ENCODE data around the gene ZFHX3.

Gene ZFHX3

DNA sequence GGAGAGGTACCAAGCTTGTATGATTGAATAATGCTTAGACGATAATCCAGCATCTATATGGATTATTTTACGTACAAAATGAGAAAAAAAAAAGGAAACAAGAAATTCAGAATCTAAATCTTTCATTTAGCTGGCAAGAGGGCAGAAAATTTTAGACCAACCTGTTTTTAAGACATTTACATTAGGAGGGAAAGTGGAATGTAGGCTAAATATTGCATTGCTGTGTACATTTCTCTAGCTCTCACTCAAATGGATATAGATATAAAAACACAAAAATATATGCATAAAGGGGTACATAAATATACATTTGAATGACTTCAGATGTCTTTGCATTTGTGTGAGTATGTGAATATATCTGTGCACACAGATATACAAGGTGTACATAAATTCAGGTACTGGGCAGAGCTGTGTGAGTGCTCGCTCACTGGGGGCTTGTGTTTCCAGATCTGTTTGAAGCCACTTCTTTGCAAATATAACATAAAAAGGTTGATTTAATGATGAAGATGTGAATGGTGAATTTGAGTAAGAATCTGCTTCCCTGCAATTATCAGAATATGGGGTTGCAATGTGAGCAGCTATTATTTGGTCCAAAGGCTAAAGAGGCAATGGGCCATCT, 14.2 kb upstream of the ZFHX3 start:
- Mint-ChIP-seq H3K36me3 (no peaks in the 10 kb centered on the region), H3K27me3 (peaks cover 44% of the 10 kb centered on the region), H3K27ac (peak overlapping the region; percentile 53), H3K4me1 (peaks cover 36% of the 10 kb centered on the region), H3K4me3 (no peak overlapping the region), H3K9me3 (no peaks in the 10 kb centered on the region)

DNA sequence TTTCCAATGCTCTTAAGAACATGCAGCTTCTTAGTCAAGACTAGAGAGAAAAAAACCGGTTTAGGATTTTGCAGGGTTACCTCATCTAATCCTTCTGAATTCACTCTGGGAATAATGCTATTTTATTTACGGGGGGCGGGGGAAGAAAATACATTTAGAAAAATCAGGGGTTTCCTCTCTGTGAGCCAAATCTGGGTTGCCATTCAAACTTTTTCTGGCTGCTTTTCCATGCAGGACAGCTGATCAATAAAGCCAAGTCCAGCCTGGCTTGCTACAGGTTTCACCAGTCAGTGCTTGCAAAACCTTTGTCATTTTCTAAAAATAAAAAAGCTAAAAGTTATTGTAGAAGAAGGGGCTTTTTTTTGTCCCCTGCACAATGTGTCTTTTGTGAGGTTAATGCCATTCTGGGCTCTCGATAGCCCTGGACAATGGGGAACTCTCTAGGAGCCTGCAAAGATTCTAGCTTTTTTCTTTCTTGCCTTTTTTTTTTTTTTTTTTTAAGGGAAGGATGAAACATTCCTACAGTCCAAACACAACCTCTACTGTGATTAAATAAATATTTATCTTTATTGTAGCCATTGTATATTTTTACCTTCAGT, 13.1 kb upstream of the ZFHX3 start:
- Mint-ChIP-seq H3K4me1 (peaks cover 47% of the 10 kb centered on the region), H3K4me3 (no peak overlapping the region), H3K27ac (no peak overlapping the region), H3K36me3 (no peaks in the 10 kb centered on the region), H3K27me3 (peaks cover 49% of the 10 kb centered on the region), H3K9me3 (no peaks in the 10 kb centered on the region)

DNA sequence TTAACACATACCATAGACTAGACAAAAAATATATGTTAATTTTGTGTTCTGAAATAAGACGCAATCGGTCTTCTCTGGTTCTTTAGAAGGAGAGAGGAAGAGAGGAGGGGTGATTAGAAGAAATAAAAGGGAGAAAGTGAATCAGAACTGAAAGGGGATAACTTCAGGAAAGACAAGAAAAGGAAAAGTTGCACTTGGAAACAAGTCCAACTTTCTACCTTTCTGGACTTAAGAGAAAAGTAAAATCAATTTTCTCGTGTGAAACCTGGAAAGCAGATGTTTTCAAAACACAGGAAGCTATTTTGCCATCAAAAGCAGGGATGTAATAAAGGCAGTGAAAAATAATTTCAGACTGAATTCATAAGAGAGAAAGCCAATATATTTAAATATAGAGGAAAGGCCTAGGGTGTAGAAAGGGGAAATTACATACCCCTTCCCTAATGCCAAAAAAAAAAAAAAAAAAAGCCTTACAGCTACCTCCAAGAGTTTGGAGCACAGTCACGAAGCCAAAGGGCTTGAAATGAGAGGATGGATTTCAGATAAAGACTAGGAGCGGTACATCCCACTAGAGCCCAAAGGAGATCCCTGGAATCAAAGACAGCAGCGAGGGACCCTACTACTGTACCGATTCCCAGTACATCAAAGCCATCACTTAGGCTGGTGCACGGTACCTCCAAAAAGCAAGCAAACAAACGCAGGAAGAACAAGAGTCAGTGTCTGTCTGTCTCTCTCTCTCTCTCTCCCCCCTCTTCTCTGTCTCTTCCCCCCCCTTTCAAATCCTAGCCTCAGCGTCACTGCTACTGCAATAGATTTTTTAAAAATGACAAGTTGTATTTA, 12.1 kb upstream of the ZFHX3 start:
- Mint-ChIP-seq H3K36me3 (no peaks in the 10 kb centered on the region), H3K4me1 (peaks cover 54% of the 10 kb centered on the region), H3K27me3 (peaks cover 46% of the 10 kb centered on the region), H3K4me3 (peak overlapping the region; percentile 90), H3K27ac (no peak overlapping the region), H3K9me3 (no peaks in the 10 kb centered on the region)

DNA sequence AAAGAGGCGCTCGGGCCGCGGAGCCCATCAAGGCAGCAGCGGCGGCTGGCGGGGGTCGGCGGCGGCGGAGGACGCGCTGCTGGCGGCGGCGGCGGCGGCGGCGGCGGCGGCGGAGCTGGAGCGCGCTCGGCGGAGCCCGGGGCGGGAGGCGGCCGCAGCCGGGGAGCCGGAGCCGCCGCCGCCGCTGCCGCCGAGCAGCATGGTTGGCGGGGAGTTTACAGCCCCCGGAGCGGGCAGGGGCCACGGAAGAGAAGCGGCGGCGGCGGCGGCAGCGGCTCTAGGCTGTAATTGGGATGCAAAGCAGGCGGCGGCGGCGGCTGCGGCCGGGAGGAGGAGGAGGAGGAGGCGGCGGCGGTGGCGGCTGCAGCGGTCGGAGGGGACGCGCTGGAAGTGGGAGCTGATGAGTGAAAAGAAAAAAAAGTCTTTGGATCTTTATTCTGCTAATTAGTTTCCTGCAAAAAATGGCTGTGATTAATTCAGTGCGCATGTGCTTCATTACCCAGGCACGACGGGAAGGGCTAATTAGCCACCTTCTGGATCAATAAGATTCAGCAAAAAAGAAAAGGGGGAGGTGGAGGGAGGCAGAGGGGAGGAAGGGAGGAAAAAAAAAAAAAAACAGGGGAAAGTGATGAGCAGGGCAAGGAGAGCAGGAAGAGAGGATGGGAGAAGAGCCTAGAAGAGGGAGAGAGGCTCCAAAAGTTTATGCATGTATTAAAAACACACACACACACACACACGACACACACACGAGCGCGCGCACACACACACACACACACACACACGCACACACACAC, 10.9 kb upstream of the ZFHX3 start:
- peaks cover 57% of the 10 kb centered on the region for H3K4me1 Mint-ChIP-seq
- peaks cover 41% of the 10 kb centered on the region for H3K27me3 Mint-ChIP-seq
- H3K27ac Mint-ChIP-seq: no peak overlapping the region

DNA sequence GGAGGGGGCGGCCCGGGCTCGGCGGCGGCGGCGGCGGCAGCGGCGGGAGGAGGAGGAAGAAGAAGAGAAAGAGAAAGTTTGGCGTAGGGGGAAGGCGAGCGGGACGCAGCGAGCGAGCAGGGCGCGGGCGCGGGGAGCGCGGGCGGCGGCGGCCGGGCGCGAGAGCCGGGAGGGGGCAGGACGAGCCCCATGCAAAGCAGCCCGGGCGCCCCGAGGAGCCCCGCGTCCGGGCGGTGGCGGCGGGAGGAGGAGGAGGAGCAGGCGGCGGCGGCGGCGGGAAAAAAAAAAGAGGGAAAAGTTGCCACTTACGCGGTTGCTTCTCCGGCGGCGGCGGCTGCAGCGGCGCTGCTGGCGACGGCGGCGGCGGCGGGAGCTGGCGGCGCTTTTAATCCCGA, 10.3 kb upstream of the ZFHX3 start:
- Mint-ChIP-seq H3K27me3 (peaks cover 36% of the 10 kb centered on the region), H3K4me1 (peaks cover 52% of the 10 kb centered on the region), H3K27ac (no peak overlapping the region), H3K4me3 (peak overlapping the region; percentile 19), H3K9me3 (no peaks in the 10 kb centered on the region), H3K36me3 (no peaks in the 10 kb centered on the region)

More for the DNA sequence above, 10.9 kb upstream of the ZFHX3 start:
- Mint-ChIP-seq H3K36me3 (no peaks in the 10 kb centered on the region), H3K9me3 (no peaks in the 10 kb centered on the region), H3K4me3 (peak overlapping the region; percentile 90)

DNA sequence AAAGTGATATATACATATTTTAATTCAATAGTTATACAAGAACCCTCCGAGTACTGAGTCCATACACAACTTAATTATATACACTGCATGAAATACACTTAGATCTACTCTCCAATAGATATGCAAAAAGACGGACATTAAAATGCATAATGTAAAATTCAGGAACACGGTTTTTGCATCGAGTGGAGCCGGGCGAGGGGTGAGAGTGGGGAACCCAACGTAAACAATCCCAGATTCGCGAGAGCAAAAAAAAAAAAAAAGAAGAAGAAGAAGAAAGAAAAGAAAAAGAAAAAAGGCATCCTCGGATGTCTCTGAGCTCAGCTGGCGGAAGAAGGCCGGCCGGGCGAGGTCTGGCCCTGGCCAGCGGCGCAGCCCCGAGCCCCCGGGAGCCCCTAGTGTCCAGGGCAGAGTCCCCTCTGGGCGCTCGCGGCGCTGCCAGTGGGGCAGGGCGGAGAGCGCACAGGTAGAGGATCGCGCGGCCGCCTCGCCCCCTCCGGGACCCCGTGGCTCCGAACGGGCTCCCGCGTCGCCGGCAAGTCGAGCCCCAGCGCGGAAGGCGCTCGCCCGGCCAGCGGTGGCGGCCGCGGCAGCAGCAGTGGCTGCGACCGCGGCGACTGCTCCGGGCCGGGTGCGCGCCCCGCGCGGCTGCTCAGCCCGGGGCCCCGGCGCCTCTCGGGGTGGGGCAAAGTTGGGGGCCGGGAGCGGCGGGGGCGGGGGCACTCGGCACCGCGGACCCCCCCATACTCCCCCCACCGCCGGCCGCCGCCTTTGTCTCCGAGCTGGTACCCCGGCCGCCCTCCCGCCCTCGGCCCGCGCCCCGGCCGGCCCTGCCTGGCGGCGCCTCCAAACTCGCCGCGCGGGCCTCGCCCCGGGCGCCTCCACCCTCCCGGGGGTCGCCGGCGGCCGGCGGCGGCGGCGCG, 9.6 kb upstream of the ZFHX3 start:
- peak overlapping the region; percentile 56 for H3K27ac Mint-ChIP-seq
- H3K27me3 Mint-ChIP-seq: peaks cover 33% of the 10 kb centered on the region
- no peaks in the 10 kb centered on the region for H3K36me3 Mint-ChIP-seq
- H3K4me3 Mint-ChIP-seq: peak overlapping the region; percentile 91
- no peaks in the 10 kb centered on the region for H3K9me3 Mint-ChIP-seq
- H3K4me1 Mint-ChIP-seq: peaks cover 48% of the 10 kb centered on the region

DNA sequence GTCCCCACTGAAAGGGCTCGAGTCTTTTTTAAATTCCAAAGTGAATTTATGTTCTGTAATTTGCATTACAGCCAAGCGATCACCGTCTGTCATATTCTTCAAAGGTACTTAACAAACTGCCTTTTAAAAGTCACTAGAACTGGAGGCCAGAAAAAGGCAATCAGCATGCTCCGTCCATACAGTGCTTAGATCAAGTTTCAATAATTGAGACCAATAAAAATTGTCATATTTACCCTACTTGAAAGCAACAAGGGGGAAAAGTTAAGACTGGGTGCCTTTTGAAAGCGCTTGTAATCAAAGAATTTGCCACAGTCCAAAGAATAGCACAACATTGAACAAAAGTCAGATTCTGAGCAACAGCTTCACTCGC, 9.0 kb upstream of the ZFHX3 start:
- Mint-ChIP-seq H3K36me3 (no peaks in the 10 kb centered on the region), H3K27me3 (peaks cover 27% of the 10 kb centered on the region), H3K27ac (peak overlapping the region; percentile 56), H3K4me1 (peaks cover 42% of the 10 kb centered on the region), H3K4me3 (peak overlapping the region; percentile 91), H3K9me3 (no peaks in the 10 kb centered on the region)

DNA sequence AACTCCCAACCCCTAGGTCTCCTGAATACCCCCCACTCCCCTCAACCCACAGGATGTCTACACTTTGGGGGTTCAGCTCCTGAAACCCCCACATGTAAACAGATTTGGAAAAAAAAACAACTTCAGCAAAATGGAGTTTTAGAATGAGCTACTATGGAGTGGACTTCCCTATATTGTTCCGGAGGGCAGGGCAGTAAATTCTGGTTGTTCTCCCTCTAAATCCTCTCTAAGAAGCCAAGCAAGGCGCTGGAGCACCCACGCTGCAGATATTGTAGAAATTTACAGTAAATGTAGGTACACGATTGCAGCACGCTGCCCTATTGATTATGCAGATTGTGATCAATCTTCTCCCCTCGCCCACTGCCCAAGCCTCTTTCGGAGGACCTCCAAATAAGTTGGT, 8.5 kb upstream of the ZFHX3 start:
- Mint-ChIP-seq H3K27ac (no peak overlapping the region), H3K4me3 (peak overlapping the region; percentile 38), H3K9me3 (no peaks in the 10 kb centered on the region), H3K36me3 (no peaks in the 10 kb centered on the region), H3K4me1 (peaks cover 40% of the 10 kb centered on the region), H3K27me3 (peaks cover 24% of the 10 kb centered on the region)

DNA sequence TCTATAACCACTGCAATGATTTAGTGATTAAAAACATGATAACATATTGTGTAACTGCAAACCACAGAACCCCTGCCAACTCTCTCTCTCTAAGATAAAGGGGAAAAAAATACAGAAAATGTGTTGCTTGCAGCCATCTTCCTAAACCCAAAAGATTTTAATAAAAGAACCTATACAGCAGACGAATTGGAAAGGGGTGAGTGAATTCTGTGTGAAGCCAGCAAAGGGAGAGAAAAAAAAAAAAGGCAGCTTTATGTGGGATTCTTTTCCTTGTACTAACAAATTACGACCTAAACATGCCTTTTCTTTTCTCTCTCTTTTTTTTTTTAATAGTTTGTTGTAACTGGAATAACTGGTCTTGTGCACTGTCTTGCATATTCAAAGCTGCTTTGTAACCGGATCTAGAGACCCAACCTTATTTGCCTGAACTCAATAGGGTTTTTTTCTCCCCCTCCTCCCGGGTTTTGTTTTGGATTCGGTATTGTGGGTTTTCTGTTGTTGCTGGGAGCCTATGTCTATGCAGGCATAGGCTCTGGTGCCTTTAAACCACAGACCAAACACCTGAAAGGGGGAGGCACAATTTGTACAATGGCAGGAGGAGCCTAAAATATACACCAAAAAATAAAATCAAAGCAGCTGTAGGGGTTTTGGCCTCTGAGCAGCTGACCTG, 7.0 kb upstream of the ZFHX3 start:
- no peak overlapping the region for H3K4me3 Mint-ChIP-seq
- H3K27me3 Mint-ChIP-seq: peaks cover 21% of the 10 kb centered on the region
- no peaks in the 10 kb centered on the region for H3K9me3 Mint-ChIP-seq
- H3K4me1 Mint-ChIP-seq: peaks cover 40% of the 10 kb centered on the region
- no peaks in the 10 kb centered on the region for H3K36me3 Mint-ChIP-seq
- H3K27ac Mint-ChIP-seq: no peak overlapping the region

DNA sequence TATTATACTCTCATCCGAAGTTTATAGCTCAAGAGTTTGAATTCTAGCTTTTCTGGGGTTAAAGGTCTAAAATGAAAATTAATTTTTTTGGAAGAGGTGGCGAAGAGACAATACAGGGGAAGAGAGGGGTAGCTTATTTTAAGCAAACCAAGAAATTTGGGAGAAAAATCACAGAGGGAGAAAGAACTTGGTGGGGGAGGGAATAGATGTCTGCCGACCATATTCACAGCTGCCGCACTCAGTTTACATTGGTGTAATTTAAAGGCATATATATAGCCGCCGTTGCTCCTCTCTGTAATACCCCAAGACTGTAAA, 6.5 kb upstream of the ZFHX3 start:
- H3K36me3 Mint-ChIP-seq: no peaks in the 10 kb centered on the region
- H3K27me3 Mint-ChIP-seq: peaks cover 18% of the 10 kb centered on the region
- H3K4me3 Mint-ChIP-seq: no peak overlapping the region
- no peak overlapping the region for H3K27ac Mint-ChIP-seq
- peaks cover 36% of the 10 kb centered on the region for H3K4me1 Mint-ChIP-seq
- H3K9me3 Mint-ChIP-seq: no peaks in the 10 kb centered on the region

DNA sequence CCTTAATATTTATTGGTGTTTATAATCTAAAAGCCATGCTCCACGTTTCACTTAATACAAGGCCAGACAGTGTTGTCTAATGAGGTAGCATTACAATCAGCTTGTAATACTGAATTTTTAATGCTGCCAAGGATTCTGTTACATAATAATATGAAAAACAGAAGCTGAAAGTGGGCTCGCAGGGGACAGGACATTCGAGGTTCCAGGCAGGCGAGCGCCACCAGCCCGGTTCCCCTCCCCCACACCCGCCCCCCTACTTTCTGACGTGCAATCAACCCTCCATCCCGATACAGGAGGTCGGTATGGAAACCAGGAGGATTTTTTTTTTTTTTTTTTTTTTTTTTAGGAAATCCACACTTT, 6.2 kb upstream of the ZFHX3 start:
- Mint-ChIP-seq H3K4me3 (no peak overlapping the region), H3K27ac (no peak overlapping the region), H3K9me3 (no peaks in the 10 kb centered on the region), H3K27me3 (peaks cover 17% of the 10 kb centered on the region), H3K36me3 (no peaks in the 10 kb centered on the region), H3K4me1 (peaks cover 33% of the 10 kb centered on the region)

DNA sequence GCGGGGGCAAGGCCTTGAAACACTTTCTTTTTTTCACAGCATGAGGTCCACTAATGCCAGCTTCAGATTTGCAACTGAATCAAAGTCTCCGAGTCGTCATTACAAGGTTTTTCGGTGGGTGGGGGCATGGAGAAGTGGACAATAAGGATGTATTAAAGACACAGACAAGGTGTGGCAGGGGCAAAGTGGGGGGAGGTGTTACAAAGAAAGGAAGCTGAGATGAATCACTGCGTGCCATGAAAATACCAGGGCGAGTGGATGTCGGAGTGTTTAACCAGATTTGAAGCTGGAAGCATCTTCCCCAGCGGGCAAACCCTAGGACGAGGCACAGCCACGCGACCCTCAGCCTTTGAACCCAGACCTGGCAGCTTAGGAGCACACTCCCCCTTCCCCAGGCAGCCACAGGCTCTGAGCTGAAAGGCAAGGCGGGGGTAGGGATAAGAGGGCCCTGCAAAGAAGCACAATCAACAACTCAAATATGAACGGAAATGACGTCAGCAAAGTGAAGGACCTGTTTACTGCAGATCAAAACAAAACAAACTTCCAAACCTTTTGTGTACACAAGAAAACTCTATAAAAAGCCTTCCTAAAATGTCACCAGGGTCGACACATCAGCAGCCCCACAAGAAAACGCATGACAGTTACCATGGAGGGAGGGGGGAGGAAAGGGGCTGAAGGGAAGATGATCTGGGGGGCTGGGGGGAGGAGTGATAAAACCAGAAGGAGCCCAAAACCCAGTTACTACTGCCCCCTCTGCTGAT, 5.6 kb upstream of the ZFHX3 start:
- no peaks in the 10 kb centered on the region for H3K36me3 Mint-ChIP-seq
- no peaks in the 10 kb centered on the region for H3K9me3 Mint-ChIP-seq
- no peak overlapping the region for H3K27ac Mint-ChIP-seq
- H3K4me1 Mint-ChIP-seq: peaks cover 36% of the 10 kb centered on the region
- H3K27me3 Mint-ChIP-seq: peaks cover 17% of the 10 kb centered on the region
- H3K4me3 Mint-ChIP-seq: no peak overlapping the region

DNA sequence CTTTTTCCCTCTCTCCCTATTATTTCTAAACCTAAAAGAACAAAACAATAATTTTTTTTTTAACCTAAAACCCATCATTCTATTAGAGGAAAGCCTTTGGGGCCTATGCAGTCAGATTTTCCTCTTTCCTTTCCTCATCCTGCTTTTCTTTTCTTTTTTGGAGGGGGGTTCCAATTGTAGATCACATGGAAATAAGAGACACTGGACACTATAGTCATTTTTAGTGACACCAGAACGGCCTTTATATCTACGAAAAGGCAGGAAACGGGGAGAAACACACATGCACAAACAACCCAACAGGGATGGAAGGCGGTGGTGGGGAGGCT, 5.1 kb upstream of the ZFHX3 start:
- Mint-ChIP-seq H3K36me3 (no peaks in the 10 kb centered on the region), H3K9me3 (no peaks in the 10 kb centered on the region), H3K27ac (no peak overlapping the region), H3K4me1 (peaks cover 37% of the 10 kb centered on the region), H3K4me3 (no peak overlapping the region), H3K27me3 (peaks cover 17% of the 10 kb centered on the region)

DNA sequence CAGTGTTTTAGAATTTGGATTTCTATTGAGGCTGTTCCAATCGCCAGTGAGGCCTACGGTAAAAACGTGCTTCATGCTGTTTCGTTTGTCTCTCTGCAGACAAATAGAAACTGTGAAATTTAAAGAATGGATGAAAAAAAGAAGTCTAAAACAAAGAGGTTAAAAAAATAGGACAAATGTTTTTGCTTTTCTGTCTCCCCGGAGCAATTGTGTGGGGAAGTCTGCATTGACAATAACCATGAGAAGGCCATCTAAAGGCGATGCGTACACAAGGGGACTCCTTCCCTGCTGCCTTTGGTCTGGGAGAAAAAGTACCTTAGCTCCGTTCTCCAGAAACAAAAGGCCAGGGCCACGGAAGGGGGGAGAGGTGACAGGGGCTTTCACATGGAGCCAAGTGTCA, 4.6 kb upstream of the ZFHX3 start:
- Mint-ChIP-seq H3K4me1 (peaks cover 37% of the 10 kb centered on the region), H3K27me3 (peaks cover 17% of the 10 kb centered on the region), H3K9me3 (no peaks in the 10 kb centered on the region), H3K4me3 (no peak overlapping the region), H3K36me3 (no peaks in the 10 kb centered on the region), H3K27ac (no peak overlapping the region)
